ENCODE measurements around the gene WWOX. TPM values are rescaled to one million over a fixed set of nuclear protein-coding genes. Genes with fewer than 3 reads are reported as not detected.

Gene WWOX
- total RNA-seq, 1 donor from 2014 or later, result 34.9 TPM

GRCh38 chr16:78415013-78415412, 315.6 kb downstream of the WWOX start:
- no peak for DNase-seq (ENCODE audit: low read depth)
- no peaks in the 10 kb centered on the region for H3K36me3 ChIP-seq (ENCODE audit: control insufficient read depth, insufficient read depth, low read length)

GRCh38 chr16:78415669-78416068, 316.2 kb downstream of the WWOX start:
- no peak for DNase-seq (ENCODE audit: low read depth)
- Histone ChIP-seq H3K4me3 (ENCODE audit: low read depth, low read length) (no peak overlapping the region), H3K27me3 (ENCODE audit: control insufficient read depth, insufficient read depth, low read length) (no peaks in the 10 kb centered on the region), H3K36me3 (ENCODE audit: control insufficient read depth, insufficient read depth, low read length) (no peaks in the 10 kb centered on the region)
- TF ChIP-seq, protein P1, sequence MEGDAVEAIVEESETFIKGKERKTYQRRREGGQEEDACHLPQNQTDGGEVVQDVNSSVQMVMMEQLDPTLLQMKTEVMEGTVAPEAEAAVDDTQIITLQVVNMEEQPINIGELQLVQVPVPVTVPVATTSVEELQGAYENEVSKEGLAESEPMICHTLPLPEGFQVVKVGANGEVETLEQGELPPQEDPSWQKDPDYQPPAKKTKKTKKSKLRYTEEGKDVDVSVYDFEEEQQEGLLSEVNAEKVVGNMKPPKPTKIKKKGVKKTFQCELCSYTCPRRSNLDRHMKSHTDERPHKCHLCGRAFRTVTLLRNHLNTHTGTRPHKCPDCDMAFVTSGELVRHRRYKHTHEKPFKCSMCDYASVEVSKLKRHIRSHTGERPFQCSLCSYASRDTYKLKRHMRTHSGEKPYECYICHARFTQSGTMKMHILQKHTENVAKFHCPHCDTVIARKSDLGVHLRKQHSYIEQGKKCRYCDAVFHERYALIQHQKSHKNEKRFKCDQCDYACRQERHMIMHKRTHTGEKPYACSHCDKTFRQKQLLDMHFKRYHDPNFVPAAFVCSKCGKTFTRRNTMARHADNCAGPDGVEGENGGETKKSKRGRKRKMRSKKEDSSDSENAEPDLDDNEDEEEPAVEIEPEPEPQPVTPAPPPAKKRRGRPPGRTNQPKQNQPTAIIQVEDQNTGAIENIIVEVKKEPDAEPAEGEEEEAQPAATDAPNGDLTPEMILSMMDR (IDR thresholded peaks at IDR 0.05; ENCODE audit: insufficient read depth, low read length, poor library complexity, severe bottlenecking), result no peak

More at GRCh38 chr16:78415013-78415412, 315.6 kb downstream of the WWOX start:
- Histone ChIP-seq H3K27me3 (ENCODE audit: control insufficient read depth, insufficient read depth, low read length) (no peaks in the 10 kb centered on the region), H3K4me3 (ENCODE audit: low read depth, low read length) (no peak overlapping the region)
- TF ChIP-seq, protein P1 (IDR thresholded peaks at IDR 0.05; ENCODE audit: insufficient read depth, low read length, poor library complexity, severe bottlenecking), result no peak

GRCh38 chr16:78416400-78416799, 316.9 kb downstream of the WWOX start:
- DNase-seq (ENCODE audit: low read depth), result no peak
- H3K27me3 ChIP-seq (ENCODE audit: control insufficient read depth, insufficient read depth, low read length), result no peaks in the 10 kb centered on the region
- no peaks in the 10 kb centered on the region for H3K36me3 ChIP-seq (ENCODE audit: control insufficient read depth, insufficient read depth, low read length)
- H3K4me3 ChIP-seq (ENCODE audit: low read depth, low read length), result no peak overlapping the region
- TF ChIP-seq, protein P1 (IDR thresholded peaks at IDR 0.05; ENCODE audit: insufficient read depth, low read length, poor library complexity, severe bottlenecking), result no peak

DNA sequence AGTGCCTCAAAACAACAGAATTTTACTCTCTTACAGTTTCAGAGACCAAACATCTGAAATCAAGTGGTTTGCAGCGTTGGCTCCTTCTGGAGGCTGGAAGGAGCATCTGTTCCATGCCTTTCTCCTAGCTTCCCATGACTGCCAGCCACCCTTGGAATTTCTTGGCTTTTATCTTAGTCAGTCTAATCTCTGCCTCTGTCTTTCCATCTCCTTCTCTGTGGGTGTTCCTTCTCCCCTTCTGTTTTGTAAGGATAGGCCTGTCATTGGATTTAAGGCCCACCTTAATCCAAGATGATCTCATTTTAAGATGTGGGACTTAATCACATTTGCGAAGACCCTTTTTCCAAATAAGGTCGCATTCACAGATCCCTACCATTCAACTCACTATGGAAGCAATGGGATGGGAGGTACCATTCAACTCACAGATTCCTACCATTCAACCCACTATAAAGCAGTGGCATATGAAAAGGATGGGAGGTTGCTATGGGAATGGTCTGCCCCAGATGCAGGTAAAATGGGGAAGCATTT, 321.8 kb downstream of the WWOX start:
- H3K36me3 ChIP-seq (ENCODE audit: control insufficient read depth, insufficient read depth, low read length), result no peaks in the 10 kb centered on the region
- no peaks in the 10 kb centered on the region for H3K27me3 ChIP-seq (ENCODE audit: control insufficient read depth, insufficient read depth, low read length)
- no peak for DNase-seq (ENCODE audit: low read depth)
- TF ChIP-seq, protein P1 (IDR thresholded peaks at IDR 0.05; ENCODE audit: insufficient read depth, low read length, poor library complexity, severe bottlenecking), result no peak
- no peak overlapping the region for H3K4me3 ChIP-seq (ENCODE audit: low read depth, low read length)

DNA sequence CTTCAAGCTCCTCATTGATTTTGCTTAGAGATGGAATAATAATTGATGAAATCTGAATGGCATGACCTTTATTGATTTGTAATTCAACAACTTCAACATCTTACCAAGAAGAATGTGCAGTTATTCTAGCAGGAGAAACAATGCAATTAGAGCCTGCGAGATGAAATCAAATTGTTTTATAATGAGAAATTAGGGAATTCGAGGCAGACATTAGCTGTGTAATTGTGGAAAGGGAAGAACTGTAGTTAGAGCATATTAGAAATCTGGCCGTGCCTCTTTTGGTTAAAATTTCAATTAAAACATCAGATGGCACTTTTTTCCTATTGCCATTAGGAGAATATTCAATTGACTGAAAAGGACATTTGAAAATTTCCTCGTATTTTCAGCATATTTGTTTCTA, 325.8 kb downstream of the WWOX start:
- DNase-seq (ENCODE audit: low read depth), result no peak
- TF ChIP-seq, protein P1 (IDR thresholded peaks at IDR 0.05; ENCODE audit: insufficient read depth, low read length, poor library complexity, severe bottlenecking), result no peak
- H3K27me3 ChIP-seq (ENCODE audit: control insufficient read depth, insufficient read depth, low read length), result no peaks in the 10 kb centered on the region
- no peak overlapping the region for H3K4me3 ChIP-seq (ENCODE audit: low read depth, low read length)
- H3K36me3 ChIP-seq (ENCODE audit: control insufficient read depth, insufficient read depth, low read length), result no peaks in the 10 kb centered on the region

DNA sequence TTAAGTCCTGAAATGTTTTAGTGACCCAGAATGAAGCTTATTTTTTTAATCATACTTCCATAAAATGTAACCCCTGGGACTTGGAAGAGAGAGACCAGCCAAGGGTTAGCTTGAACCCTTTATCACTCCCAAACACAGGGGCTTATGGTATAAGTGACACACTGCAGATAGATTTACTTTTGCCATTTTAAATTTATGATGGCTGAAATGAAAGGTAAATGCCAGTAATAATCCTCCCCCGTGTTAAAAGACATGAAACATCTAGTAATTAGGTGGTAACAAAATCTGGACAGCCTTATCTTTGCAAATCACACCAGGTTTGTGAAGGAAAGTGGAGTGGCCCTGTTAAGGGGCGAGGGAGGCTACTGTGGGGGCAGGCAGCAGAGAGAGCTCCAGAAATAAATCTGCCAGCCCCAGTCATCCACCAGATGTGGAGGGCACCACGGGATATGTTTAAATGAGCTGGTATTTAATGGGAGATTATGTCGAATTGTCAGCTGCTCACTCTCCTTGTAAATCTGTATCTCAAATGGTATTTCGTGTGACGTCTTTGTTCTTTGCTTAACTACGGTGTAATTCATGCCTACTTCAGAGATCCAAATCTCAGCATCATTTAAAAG, 326.5 kb downstream of the WWOX start:
- DNase-seq (ENCODE audit: low read depth), result no peak
- TF ChIP-seq, protein P1 (IDR thresholded peaks at IDR 0.05; ENCODE audit: insufficient read depth, low read length, poor library complexity, severe bottlenecking), result no peak
- no peak overlapping the region for H3K4me3 ChIP-seq (ENCODE audit: low read depth, low read length)
- no peaks in the 10 kb centered on the region for H3K27me3 ChIP-seq (ENCODE audit: control insufficient read depth, insufficient read depth, low read length)
- no peaks in the 10 kb centered on the region for H3K36me3 ChIP-seq (ENCODE audit: control insufficient read depth, insufficient read depth, low read length)

Measured in kidney epithelial cell (primary cell).